Stimulated activated CD4-positive, alpha-beta T cell treated with anti-CD3 and anti-CD28 coated beads, Interleukin-12 subunit alpha, Interleukin-12 subunit beta, amount 100 ng/mL, for 48 hours (primary cell): ENCODE results near the gene OPCML.

Experiments used
- DNase-seq, 3 donors: peaks; one replicate each; pipeline ENCODE4 v3.0.0-alpha.2; 2020; ENCODE audit warnings: low read depth in 2 of 3, low spot score in 1 of 3

OPCML gene

DNA sequence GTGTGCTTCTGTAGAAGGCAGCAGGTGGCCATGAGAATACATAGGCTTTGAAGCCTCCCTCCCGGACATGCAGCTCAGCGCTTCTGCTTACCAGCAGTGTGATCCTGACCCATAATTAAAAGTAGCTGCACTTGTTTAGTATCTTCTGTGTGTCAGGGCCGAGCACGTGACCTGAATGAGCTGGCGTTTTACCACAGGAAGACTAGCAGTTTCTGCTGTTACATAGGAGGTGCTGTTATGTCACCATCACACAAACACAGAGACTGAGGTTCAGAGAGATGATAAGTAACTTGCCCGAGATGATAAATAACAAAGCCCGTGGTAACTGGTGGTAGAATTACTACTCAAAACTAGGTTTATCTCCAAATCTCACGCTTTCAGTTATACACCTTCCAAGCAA lies 329.5 kb downstream of the OPCML start:
- DNase-seq: no peak

DNA sequence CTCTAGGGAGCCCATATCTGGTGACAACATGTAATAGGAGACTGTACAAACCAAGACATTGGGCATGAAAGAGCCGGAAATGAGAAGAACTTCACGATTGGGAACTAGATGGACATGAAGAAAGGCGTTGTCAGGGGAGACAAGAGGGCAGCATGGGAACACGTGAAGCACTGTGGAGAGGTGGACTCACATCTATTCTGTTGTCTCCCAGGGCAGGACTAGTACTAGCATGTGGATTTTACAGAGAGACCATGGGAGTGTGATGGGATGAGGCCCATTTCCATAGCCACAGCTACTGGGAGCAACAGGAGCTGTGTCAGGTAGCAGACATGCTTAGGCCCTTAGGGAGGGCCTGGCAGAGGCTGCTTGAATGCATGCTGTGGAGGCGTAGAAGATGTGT lies 333.9 kb downstream of the OPCML start:
- DNase-seq: no peak

- no peak for DNase-seq
Observed at GRCh38 chr11:133197425-133197824, 334.9 kb downstream of the OPCML start.

- no peak for DNase-seq
Observed at GRCh38 chr11:133191931-133192330, 340.4 kb downstream of the OPCML start.

- DNase-seq: no peak
Observed at GRCh38 chr11:133181667-133182066, 350.6 kb downstream of the OPCML start.

DNA sequence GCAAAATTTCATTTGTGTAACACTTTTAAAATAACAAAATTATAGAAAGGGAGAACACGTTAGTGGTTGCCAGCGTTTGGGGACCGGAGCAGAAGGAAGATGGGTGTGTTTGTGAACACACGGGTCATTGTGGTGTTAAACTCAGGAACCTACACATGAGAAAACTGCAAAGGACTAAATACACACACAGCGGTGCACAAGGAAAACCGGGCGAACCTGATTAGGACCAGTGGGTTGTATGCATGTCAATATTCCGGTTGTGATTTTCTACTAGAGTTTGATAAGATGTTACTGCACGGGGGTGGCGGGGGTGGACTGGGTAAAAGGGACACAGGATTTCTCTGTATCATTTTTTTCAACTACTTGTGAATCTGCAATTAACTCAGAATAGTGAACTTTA lies 351.2 kb downstream of the OPCML start:
- DNase-seq: no peak

DNA sequence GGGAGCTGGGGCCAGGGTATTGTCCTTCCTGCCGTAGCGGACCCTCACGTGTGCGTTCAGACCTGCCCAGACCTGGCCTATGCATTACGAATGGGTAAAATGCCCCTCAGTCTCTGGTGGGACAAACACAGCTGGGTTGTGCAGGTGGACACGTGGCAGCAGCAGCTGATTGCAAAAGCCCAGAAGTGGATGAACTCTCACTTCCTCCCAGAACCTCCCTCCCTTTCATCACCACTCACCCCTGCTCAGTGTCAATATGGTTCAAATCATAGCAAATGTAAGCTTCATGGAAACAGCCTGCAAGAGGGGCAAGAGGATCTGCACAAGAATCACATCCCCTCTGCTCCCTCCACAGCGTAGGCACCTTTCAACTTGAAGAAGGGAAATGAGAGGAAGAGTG lies 352.1 kb downstream of the OPCML start:
- DNase-seq: no peak

GRCh38 chr11:133176748-133177147 lies 355.6 kb downstream of the OPCML start:
- DNase-seq: no peak

DNA sequence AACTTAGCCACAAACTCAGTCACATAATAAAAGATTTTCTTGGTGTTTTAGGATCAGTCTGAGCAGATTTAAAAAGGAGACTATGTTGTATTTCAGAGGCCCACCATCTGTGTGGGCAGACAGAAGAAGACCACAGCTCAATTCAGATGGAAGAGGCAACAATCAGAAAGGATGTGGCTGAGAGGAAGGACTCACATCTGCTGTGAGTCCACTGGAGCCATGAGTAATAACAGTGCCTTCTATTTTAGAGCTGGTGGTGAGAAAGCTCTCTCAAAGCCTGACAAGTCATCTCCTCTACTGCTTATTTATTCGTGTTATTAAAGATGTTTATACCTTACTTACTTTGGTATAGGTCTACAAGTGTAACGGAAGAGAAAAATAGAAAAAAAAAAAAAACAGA lies 357.2 kb downstream of the OPCML start:
- no peak for DNase-seq

DNA sequence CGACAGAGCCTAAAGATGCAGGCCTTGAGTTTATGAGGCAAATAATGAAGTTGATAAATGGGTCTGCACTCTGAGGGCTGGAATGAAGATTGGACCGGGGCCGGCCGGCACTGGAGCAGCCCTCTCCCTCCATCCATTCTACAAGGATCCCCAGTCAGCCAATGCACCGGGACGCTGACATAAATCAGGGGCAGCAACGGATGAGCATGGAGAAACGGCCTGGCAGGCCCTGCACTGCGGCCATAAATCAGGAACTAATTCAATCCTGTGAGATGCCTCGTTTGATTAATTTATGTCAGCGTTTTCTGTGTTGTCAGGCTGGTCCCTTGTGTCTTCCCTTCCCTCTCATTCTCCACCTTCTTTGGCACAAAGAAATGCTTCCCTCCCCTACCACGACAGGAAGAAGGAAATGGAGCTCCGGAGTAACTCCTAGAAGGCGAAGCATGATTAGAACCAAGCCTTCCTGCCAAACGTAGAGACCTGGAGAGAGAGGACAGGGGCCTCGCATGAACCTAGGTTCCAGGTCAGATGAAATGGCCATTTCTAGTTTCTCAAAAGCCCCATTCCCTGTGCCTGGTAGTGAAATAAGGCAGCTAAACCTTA lies 358.4 kb downstream of the OPCML start:
- no peak for DNase-seq

- DNase-seq: no peak
Observed at GRCh38 chr11:133172349-133172748, 360.0 kb downstream of the OPCML start.

GRCh38 chr11:133171374-133171773 lies 360.9 kb downstream of the OPCML start:
- DNase-seq: no peak

DNA sequence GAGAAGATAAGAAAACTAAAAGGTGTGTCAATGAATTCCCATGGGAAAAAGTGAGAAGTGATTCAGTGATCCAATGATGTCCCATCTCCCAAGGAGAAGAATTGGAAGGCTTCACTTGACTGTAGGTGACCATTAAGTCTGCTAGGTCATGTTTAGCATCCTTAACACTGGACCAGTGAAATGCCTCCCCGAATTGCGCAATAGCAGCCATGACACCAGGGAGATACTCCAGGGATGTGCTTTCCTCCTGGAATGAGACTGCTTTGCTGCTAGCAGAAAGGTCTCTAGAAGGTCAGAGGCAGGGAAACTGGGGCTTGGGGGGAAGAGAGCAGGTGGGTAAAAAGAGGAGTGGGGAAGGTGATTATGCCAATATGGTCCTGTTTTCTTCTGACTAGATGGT lies 364.3 kb downstream of the OPCML start:
- no peak for DNase-seq

- DNase-seq: no peak
Observed at GRCh38 chr11:133166662-133167061, 365.6 kb downstream of the OPCML start.

GRCh38 chr11:133164986-133165385 lies 367.3 kb downstream of the OPCML start:
- DNase-seq: no peak

DNA sequence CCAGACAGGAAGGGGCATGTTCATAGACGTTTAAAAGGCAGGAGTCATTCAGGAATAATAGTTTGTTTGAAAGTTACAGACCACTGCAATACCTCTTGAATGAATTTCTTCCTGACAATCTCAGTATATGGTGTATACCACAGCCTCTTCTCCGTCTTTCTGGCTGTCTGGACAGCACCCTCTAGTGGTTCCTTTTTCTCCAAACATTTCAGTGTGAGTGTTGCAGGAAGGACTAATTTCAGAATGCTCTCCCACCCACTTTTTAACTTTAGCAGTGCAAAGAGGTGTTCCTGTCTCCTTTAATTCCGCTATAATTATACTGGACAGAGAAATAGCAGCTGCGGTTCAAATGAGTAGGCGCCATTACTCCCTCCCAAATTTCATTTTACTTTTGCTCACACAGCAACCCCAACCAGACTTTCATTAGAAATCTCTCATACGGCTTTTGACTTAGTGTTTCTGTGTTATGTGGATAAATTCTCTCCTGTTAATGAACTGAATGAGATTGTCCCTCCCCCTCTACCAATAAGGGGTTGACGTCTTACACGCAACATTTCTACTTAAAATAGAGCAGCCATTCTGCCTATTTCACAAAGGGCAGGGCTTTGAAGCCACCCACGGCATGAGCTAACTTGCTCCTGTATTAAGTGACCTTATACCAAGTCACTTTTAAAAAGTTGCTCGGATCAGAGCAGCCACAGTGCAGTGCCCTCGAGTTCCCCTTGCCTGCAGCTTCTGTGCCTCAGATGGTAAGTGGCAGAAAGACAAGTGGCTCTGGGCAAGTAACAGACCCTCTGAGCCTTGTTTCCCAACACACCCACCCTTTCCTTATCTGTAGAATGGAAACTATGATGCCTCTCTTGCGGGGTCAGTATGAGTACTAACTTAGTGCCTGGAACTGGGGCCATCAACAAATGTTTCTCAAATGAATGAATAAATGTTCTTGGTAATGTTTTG lies 368.6 kb downstream of the OPCML start:
- DNase-seq: peak in 1 of 3 donors; percentile 6

- no peak for DNase-seq
Observed at GRCh38 chr11:133162227-133162626, 370.1 kb downstream of the OPCML start.

GRCh38 chr11:133160754-133161153 lies 371.5 kb downstream of the OPCML start:
- no peak for DNase-seq

DNA sequence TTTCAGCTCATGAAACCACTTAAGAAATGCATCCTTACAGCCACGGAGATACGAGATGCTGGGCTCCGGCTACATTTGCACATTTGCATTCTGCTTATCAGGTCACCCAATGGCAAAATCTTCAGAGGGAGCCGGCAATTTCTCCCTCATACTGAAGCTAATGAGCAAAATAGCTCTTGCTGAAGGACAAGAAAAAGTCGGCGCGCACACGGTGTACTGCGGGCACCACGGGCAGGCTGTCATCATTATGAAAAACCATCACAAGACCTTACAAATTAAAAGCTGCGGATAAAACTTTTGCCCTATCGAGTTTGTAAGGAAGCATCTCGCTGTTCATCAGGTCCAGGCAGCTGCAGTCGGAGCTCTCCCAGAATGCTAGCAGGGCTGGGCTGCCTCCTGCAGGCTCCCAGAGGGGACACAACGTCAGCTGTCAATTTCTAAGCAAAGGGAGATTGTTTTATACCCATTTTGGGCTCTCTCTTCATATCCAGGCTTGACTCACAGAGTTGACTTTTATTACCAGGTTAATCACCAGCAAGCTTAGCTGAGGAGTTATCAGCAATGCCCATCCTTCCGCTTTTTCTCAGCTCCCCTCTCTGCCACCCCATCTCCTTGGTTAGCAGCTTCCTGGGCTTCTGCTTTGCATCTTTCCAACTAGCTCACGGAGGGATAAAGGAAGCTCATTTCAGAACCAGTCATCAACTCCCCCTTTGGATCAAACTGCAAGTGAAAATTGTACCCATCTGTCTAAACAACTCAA lies 375.1 kb downstream of the OPCML start:
- DNase-seq: no peak

- DNase-seq: no peak
Observed at GRCh38 chr11:133154781-133155180, 377.5 kb downstream of the OPCML start.

- DNase-seq: no peak
Observed at GRCh38 chr11:133154076-133154475, 378.2 kb downstream of the OPCML start.

GRCh38 chr11:133153031-133153430 lies 379.3 kb downstream of the OPCML start:
- no peak for DNase-seq
